Testis (tissue), 2 donors: ENCODE data around the gene PLAC8L1.

Experiments
- CTCF ChIP-seq, 3 experiments: fragments of 450-650 bp in 2 of 3; fragments of 200-600 bp in 1 of 3; sonication (generic) in 1 of 3; IDR thresholded peaks; one replicate each; pipeline ENCODE4 v1.5.1; 2016 to 2019; ENCODE audit warnings: antibody characterized with exemption in 3 of 3, mild to moderate bottlenecking in 2 of 3, moderate library complexity in 1 of 3
- POLR2A ChIP-seq: fragments of 450-650 bp; IDR thresholded peaks from one replicate; pipeline ENCODE4 v1.6.1; 2017; ENCODE audit warnings: antibody characterized with exemption, mild to moderate bottlenecking, moderate library complexity

- TF ChIP-seq POLR2A (no peak), CTCF (IDR thresholded peaks at IDR 0.05) (no peak)
These were observed 49.9 kb downstream of the PLAC8L1 start for GRCh38 chr5:146055432-146055831.
